GM18511 (cell line): ENCODE data around the gene BMP8A.
"Not testable (repeated sequence)": the region's sequence is repeated elsewhere in the genome, so short reads cannot be mapped to it uniquely, and the experiment has no call there.

Source experiments
- ATAC-seq: cut with Tn5 transposase; IDR thresholded peaks from one replicate; pipeline ENCODE4 v1.9.1; 2021; ENCODE audit warnings: mild to moderate bottlenecking, moderate library complexity; ENCODE audit not compliant: unreplicated experiment

The BMP8A gene, protein sequence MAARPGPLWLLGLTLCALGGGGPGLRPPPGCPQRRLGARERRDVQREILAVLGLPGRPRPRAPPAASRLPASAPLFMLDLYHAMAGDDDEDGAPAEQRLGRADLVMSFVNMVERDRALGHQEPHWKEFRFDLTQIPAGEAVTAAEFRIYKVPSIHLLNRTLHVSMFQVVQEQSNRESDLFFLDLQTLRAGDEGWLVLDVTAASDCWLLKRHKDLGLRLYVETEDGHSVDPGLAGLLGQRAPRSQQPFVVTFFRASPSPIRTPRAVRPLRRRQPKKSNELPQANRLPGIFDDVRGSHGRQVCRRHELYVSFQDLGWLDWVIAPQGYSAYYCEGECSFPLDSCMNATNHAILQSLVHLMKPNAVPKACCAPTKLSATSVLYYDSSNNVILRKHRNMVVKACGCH

DNA sequence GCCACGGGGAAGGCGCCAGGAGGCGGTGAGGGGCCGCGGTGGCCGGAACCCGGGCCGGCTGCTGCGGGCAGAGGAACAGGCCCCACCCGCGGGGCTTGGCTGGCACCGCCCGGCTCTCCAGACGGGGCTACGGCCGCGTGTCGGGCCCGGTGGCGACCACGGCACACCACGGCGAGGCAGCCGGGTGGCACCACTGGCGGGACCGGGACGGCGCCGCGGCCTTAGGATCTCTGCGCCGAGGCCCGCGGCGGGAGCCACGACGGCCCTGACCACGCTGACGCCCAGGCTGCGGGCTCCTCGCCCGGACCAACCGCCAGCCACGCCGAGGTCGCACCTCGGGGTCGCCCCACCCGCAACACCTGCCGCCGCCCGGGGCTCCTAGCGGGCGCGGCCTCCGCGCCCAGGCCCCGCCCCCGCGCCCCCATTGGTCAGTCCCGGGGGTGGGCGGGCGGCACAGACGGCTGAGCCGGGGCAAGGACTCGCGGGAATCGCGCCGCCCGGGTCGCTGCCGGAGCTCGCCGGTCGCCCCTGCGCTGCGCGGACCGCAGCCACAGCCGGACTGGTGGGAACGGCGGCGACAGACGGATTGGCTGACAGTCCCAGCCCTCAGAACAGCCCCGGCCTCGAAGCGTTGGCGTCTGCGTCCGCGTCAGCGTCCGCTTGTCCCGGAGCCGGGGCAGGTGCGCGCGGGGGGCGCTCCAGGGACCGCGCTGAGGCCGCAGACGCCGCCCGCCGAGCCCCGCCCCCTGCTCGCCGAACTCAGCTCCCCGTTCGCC is at the start of gene BMP8A:
TSS of gene BMP8A (plus strand) at position 491 of the 776 bp plus-strand sequence. CDS start 356 bp downstream, outside the sequence.
- ATAC-seq: peak; percentile 82

DNA sequence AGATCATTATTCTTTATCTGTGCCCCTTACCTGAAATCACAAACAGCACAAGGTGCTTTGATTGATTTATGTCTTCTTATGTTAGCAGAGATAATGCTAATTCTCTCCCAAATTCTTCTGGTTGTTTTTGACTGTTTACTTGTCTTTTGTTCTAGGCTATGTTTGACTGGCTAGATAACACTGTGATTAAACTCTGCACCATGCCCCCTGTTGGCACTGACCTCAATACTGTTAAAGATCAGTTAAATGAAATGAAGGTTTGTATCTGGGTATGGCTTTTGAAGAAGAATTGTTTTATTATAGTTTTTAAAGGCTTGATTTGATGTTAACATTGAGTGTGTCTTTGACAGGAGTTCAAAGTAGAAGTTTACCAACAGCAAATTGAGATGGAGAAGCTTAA is 49.6 kb upstream of the BMP8A start:
- ATAC-seq: no peak

DNA sequence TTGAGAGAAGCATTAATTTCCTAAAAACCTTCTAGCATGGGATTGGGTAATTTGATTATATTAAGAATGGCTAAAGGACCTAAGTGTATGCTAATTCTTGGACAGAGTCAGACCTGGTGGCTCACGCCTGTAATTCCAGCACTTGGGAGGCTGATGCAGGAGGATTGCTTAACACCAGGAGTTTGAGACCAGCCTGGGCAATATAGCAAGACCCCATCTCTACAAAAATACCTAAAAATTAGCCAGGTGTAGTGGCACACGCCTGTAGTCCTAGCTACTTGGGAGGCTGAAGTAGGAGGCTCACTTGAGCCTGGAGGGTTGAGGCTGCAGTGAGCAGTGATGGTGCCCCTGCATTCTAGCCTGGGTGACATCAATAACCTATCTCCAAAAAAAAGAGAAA is 45.9 kb upstream of the BMP8A start:
- no peak for ATAC-seq

DNA sequence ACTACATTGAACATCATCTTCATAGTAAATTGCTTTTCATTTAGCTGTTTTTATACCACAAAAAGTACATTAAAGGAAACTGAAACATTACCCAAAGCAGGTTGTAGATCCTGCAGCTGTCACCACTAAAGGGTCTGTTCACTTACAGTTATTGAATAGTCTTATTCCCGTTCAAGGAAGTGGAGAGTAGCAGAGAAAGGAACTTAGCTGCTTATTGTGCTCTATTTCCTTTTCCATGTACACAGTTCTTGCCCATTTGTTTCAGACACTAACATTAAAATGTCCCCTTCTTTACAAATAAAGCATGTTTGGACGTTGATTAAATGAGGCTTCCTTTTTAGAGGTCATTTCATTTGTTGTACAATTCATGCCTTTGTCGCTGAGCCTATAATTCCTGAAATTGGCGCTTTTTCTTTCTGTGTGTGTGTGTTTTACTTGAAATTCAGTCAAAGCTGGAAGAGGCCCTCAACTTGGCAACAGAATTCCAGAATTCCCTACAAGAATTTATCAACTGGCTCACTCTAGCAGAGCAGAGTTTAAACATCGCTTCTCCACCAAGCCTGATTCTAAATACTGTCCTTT is 44.4 kb upstream of the BMP8A start:
- no peak for ATAC-seq

DNA sequence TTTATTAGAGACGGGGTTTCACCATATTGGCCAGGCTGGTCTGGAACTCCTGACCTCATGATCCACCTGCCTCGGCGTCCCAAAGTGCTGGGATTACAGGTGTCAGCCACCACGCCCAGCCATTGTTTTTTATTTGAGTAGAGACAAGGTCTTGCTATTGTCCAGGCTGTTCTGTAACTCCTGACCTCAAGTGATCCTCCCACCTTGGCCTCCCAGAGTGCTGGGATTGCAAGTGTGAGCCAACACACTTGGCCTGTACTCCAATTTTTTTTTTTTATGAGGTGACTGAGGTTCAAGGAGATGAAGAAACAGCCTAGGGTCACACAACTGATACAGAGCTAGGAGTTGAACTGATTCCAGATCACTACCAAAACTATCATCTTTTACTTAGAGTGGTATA is 41.4 kb upstream of the BMP8A start:
- not testable (repeated sequence) for ATAC-seq

DNA sequence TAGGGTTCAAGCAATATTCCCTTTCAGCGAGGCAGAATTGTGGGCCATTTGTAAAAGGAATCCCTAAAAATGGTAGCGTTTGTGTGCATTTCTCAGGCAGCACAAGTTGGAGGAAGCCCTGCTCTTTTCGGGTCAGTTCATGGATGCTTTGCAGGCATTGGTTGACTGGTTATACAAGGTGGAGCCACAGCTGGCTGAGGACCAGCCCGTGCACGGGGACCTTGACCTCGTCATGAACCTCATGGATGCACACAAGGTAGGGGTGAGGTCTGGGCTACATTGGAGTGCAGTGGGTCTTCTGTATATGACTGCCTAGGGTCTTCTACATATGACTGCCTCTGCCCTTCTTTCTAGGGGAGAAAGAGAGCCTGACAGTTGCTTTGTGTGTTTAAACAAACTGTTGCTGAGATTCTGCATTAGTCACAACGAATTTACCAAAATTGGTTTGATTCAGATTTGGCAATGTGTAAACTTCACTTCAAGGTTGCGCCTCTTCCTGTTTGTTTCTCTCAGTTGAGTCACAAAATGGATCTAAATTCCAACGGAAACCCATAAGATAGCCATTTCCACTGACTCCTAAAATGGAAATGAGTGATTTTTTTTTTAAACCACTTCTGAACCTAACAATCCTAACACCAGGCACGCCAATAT is 40.4 kb upstream of the BMP8A start:
- no peak for ATAC-seq

DNA sequence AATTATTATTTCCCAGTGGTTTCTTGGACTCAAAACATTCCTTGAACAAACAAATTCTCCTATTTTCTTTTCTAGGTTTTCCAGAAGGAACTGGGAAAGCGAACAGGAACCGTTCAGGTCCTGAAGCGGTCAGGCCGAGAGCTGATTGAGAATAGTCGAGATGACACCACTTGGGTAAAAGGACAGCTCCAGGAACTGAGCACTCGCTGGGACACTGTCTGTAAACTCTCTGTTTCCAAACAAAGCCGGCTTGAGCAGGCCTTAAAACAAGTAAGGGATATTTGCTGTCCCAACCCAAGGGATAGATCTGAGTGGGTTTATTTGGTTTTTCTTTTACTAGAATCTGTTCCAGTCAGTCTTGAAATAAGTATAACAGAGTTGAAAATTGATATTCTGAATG is 39.4 kb upstream of the BMP8A start:
- no peak for ATAC-seq

DNA sequence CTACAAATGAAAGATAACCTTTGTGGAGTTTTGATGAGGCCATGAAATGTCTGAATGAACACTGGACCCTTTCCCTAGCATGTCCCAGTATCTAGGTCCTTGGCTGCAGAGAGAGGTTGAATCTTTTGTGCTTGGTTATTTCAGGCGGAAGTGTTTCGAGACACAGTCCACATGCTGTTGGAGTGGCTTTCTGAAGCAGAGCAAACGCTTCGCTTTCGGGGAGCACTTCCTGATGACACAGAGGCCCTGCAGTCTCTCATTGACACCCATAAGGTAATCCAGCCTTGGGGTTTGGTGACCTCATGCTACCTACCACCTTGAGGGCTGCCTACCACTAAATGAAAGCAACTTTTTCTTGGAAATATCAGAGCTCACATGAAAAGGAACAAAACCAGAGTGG is 38.9 kb upstream of the BMP8A start:
- ATAC-seq: no peak

DNA sequence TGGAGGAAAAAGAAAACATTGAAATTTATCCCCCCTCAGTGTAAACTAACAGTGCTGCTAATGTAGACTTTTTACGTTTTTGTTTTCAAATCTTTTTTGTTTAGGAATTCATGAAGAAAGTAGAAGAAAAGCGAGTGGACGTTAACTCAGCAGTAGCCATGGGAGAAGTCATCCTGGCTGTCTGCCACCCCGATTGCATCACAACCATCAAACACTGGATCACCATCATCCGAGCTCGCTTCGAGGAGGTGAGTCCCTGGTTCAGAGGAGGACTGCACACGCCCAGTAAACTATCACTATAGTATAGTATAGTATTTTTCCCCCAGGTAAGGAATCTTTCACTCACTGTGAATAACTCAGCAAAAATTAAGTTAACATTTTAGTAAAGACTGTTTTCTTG is 37.8 kb upstream of the BMP8A start:
- ATAC-seq: no peak

DNA sequence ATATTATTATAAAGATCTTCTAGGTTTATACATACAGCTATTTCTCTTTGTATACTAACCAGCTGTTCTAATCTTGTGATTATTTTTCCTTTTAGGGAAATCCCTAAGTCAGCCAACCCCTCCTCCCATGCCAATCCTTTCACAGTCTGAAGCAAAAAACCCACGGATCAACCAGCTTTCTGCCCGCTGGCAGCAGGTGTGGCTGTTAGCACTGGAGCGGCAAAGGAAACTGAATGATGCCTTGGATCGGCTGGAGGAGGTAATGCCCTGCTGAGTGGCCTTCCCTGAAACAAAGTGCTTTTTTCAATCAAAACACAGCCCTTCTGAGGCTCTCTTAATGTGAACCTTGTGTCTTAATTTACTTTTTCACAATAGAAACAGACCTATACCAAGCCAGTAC is 32.4 kb upstream of the BMP8A start:
- ATAC-seq: no peak

DNA sequence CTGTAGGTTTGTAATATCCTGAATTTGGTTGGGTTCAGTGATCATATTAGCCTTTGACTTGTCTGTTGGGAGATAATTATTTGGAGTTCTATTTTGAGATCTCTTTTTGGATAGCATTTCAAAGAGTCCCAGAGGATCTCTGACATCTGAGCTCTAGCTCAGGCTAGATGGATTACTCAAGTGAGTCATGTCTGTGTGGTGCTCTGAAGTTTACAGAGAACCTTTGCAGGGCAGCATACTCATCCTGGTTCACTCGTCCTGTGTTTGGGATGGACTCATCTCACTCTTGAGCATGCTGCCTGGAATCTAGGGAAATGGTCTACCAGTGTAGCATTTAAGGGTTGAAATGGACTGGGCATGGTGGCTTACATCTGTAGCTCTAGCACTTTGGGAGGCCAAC is 29.4 kb upstream of the BMP8A start:
- ATAC-seq: no peak

DNA sequence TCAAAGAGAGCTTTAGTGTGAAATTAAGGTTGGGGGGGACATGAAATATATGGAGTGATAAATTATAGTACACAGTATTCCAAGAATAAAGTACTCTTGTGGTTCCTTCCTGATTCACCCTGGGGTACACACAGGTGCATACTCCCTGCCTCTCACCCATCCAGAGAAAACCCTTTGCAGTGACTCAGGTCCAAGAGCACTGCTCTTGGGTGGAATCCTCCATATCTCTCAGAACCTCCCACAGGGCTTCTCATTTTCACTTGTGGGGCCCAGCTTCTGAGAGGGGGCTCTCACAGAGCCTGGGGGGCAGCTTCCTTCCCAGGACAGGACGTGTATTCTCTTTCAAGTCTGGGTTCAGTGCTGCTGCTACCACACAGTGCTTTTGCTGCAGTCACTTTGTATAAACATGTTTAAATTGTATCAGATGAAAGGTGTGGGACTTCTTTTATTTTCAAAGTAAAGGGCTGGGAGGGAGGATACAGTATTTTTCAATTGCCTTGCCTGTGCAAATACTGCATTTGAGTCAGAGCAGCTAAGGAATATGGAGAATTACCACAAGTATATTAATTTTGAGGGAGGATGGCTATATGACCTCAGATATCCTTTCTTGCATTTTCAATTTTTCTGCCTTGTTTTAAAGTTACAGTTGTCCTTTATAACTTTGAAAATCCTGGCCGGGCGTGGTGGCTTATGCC is 24.9 kb upstream of the BMP8A start:
- ATAC-seq: no peak

DNA sequence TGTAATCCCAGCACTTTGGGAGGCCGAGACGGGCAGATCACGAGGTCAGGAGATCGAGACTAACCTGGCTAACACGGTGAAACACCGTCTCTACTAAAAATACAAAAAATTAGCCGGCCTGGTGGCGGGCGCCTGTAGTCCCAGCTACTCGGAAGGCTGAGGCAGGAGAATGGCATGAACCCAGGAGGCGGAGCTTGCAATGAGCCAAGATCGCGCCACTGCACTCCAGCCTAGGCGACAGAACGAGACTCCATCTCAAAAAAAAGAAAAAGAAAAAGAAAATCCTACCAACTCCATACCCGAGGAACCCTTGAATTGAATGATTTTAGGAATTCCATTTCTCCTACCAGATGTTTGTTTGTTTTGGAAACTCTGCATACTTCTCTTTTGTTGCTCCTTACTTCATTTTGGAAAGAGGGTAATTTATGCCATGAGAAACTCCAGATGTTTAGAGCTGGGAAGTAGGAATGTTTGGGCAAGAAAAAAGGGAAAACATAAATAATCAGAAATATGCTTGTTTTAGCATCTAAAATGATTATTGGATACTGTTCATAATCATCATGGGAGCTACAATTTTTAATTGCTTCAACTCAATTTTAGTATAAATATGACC is 24.2 kb upstream of the BMP8A start:
- ATAC-seq: not testable (repeated sequence)

DNA sequence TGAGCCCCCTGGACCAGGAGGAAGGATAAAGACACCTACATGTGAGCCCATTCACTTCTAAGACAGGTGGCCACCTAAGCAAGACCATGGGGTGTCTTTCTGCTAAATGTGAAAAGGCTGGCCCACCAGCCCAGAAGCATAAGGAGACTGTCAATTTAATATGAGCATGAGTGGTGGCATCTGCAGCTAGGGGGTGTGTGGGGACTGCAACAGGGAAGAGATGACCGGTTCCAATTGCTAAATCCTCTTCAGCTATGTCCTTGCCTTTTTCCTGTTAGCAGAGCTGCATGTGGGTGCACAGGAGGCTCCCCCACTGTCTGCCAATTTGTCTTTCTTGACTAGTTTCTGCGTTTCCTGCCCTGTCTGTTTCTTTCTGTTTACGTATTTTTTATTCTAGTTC is 22.3 kb upstream of the BMP8A start:
- no peak for ATAC-seq

DNA sequence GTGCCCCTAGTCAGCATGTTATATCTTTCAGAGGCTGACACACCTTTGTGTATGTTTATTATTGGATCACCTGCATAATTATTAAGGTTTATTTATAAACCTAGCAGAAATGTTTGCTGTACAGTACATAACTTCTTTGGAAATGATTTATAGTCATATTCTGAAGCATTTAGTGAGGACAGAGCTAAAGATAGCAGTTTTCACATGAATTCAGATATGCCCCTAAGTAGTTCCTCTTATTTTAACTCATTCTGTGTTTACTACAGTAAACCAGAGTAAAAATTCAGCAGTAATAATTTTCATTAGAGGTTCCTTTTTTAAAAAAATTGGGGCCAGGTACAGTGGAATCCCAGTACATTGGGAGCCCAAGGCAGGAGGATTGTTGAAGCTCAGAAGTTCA is 21.4 kb upstream of the BMP8A start:
- ATAC-seq: no peak

DNA sequence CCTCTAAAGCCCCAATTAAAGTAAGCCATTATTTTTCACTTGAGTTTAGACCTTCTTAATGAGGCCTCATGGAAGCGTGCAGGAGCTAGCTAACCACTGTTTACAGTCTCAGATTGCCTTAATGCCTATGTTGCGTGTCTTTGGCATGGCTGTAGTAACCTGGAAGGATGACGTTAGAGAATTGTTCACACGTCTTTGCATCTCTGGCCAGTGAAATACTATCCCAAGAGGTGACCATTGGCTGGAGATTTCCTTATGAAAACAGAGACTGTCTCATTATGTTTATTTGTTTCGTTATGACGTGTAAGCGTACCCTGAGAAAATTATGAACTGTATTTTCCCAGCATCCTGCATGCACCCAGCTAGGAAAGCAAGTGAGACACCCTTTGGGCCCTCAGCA is 18.6 kb upstream of the BMP8A start:
- ATAC-seq: no peak

DNA sequence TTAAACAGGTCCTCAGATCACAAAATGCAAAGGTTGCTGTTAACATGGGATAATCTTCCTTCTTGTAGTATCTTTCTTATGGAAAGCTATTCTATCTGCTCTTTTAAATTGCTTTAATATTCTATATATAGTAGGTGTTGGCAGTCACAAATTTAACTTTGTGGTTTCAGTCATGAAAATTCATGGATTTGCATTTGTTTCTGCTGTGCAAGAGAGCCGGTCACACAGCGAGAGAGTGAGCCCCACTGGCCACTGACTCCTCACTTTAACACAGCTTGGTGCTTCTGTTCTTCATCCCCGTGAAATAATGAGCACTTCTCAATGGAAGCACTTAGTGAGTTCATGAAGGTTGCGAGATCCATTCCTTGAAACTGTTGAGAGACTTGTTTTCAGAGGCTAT is 18.1 kb upstream of the BMP8A start:
- ATAC-seq: no peak

DNA sequence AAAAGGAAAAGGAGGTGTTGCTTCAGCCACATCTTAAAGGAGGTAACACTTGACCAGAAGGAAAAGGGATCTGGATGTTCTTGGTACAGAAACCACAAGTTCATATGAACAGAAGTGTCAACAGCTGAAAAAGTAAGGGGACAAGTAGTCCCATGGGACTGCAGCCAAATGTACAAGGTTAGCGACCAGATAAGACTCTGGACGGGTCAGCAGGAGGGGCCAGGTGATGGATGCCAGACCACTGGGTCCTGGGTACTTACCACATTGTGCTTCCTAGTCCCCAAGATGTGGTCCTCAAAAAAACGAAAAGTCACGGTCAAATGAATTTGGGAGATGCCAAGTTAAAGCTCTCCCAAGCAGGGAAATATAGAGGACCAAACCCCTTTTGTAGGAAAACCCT is 16.6 kb upstream of the BMP8A start:
- ATAC-seq: no peak

DNA sequence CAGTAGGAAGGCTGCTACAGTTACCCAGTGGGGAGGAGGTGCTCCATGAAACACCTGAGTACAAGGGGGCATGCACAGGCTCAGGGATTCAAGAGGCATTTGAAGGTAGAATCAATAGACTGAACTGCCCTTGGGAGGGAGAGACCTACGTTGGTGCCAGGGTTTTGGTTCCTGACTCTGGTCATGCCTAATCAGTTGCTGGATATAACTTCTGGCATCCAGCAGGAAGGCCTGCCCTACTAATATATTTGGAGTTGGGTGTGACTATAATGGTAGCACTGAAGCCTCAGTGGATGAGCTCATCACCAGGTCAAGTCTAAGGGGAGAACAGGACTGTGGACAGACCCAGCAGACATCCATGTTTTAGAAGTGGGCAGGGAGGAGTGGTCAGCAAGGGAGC is 15.9 kb upstream of the BMP8A start:
- not testable (repeated sequence) for ATAC-seq

DNA sequence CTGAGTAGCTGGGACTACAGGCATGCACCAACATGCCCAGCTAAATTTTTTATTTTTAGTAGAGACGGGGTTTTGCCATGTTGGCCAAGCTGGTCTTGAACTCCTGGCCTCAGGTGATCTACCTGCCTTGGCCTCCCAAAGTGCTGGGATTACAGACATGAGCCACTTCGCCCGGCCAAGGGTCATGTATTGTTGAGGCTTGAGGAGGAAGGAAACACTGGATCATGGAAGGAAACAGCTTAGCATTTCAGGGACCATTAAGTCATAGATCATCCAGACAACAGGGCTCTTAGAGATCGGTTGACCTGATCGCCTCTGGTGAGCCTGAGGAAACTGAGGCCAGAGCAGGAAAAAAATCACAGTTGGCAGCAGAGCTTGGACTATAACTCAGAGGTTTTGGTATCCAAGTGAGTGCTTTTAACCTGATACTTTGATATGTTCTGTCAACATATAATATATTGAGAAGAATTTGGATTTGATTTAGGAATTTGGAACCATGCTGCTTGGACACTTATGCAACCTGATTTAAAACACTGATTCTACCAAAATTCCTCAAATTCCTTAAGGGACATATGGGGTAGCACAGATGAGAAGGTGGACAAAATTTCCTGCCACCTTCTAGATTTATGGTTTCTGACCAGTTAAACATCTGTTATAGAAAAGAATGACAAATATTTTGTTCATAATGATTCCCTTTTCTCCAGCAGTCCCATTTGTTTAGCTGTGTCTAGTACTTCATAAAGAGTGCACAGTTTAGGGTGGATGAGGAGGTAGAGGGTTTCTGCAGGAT is 13.1 kb upstream of the BMP8A start:
- no peak for ATAC-seq
